GM12874 (cell line): ENCODE measurements around the gene MLIP.

Source experiments
- CTCF ChIP-seq: IDR thresholded peaks from 2 replicates; pipeline ENCODE4 v1.5.1; 2011; ENCODE audit warnings: low read depth, mild to moderate bottlenecking, control low read depth, low read length, moderate library complexity; ENCODE audit not compliant: insufficient read depth

The MLIP gene

GRCh38 chr6:54130179-54130578 is 18.9 kb downstream of the MLIP start:
- no peak for TF ChIP-seq CTCF

- TF ChIP-seq CTCF = no peak
Measured at GRCh38 chr6:54132587-54132986, 21.3 kb downstream of the MLIP start.

GRCh38 chr6:54133186-54133585 is 21.9 kb downstream of the MLIP start:
- no peak for TF ChIP-seq CTCF

GRCh38 chr6:54134935-54135334 is 23.7 kb downstream of the MLIP start:
- TF ChIP-seq CTCF = no peak

- TF ChIP-seq CTCF = no peak
Measured at GRCh38 chr6:54135665-54136369, 24.6 kb downstream of the MLIP start.

GRCh38 chr6:54138795-54139194 is 27.6 kb downstream of the MLIP start:
- TF ChIP-seq CTCF = no peak

- TF ChIP-seq CTCF = no peak
Measured at GRCh38 chr6:54140811-54141210, 29.6 kb downstream of the MLIP start.
